ENCODE results near the gene PUS3.

DNA sequence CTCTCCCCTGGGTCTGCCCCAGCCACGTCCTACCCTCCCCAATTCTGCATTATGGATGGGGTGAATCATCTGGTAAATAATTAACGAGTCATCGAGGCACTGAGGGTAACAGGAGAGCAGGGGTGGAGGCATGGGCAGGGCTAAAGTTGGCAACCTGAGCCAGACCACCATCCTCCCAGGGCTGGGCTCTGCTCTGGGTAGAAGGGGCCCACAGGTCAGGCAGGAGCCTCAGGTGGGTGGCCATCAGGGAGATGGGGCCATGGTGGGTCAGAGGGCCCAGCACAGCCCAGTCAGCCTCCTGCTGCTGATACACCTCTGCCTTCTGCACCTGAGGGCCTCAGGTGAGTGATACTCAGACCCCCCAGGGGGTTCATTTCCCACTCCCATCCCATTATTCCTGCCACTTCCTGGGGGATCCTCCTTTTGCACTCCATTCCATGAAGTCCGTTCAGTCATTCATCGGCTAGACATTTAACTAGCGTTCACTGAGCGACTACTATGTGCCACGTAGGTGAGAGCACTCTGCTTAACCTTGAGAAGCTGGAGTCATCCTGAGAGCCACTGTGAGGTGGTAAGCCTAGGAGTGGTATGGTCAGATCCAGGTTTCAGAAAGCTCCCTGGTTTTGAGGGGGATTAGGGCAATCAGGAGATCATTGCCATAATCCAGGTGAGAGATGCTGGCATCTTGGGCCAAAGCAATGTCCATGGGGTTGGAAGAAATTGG, 43.0 kb upstream of the PUS3 start, which contains the start of gene VSIG10L2:
- TF ChIP-seq, protein P1, sequence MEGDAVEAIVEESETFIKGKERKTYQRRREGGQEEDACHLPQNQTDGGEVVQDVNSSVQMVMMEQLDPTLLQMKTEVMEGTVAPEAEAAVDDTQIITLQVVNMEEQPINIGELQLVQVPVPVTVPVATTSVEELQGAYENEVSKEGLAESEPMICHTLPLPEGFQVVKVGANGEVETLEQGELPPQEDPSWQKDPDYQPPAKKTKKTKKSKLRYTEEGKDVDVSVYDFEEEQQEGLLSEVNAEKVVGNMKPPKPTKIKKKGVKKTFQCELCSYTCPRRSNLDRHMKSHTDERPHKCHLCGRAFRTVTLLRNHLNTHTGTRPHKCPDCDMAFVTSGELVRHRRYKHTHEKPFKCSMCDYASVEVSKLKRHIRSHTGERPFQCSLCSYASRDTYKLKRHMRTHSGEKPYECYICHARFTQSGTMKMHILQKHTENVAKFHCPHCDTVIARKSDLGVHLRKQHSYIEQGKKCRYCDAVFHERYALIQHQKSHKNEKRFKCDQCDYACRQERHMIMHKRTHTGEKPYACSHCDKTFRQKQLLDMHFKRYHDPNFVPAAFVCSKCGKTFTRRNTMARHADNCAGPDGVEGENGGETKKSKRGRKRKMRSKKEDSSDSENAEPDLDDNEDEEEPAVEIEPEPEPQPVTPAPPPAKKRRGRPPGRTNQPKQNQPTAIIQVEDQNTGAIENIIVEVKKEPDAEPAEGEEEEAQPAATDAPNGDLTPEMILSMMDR (IDR thresholded peaks at IDR 0.05; ENCODE audit: low read depth, low read length) = no peak
- no peak for TF ChIP-seq EZH2phosphoT487 (IDR thresholded peaks at IDR 0.05; ENCODE audit: low read depth)

All from OCI-LY3 (cell line).